ENCODE measurements around the gene TNS3. TPM values are rescaled to one million over a fixed set of nuclear protein-coding genes. Genes with fewer than 3 reads are reported as not detected.

TNS3 gene
- total RNA-seq, 5 donors from 2014 or later (not counting 1 experiment from before 2014, with no cell fraction given): 0.58 to 3.7 (median 2.0) TPM

DNA sequence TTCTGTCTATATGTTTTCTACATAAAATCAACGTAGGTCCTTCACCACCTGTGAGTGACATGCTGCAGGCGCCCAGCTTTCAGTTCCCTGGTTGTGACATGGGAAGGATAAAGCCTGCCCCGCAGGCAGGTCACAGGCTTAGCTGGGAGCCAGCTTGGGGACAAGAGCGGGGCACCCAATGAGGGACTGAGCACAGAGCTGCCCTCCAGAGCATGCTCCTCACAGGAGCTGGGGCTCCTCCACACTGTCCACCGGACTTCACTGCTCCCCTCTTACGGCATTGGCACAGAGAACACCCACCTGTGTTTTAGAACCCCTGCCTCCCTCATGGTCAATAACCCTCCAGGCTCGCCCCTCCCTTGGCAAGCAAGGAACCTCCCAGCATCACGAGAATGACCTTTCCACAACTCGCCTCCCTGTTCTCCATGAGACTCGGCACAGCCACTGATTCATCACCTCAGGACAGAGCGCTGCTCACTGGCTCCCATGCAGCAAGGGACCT, 187.1 kb downstream of the TNS3 start:
- Mint-ChIP-seq H3K9me3 (no peaks in the 10 kb centered on the region), H3K27ac (no peak overlapping the region), H3K36me3 (no peaks in the 10 kb centered on the region), H3K4me1 (no peaks in the 10 kb centered on the region), H3K4me3 (no peak overlapping the region), H3K27me3 (peaks cover 4 to 16% of the 10 kb centered on the region in 2 donors)
- no peaks in the 10 kb centered on the region for H3K36me3 ChIP-seq (ENCODE audit: control insufficient read depth in 2 of 2, extremely low read depth in 1 of 2, insufficient read depth in 1 of 2, low read length in 1 of 2)
- H3K27me3 ChIP-seq (replicated peaks in 1 of 2; ENCODE audit: control insufficient read depth in 2 of 2, extremely low read depth in 1 of 2, insufficient read depth in 2 of 2, low read length in 1 of 2): peaks cover 0 to 10% of the 10 kb centered on the region in 2 experiments
- DNase-seq (no peak), ATAC-seq (replicated peaks in 1 of 4) (no peak)
- WGBS (ENCODE audit: insufficient coverage): 85% methylated on average over 8 of the region's 11 CpGs
- no peaks in the 10 kb centered on the region for H3K4me1 ChIP-seq (ENCODE audit: control insufficient read depth in 1 of 2, extremely low read depth in 1 of 2, insufficient read depth in 2 of 2, low read length in 2 of 2)
- CTCF ChIA-PET: no interaction called here
- POLR2A ChIA-PET: no interaction called here
- no peak overlapping the region for H3K4me3 ChIP-seq (ENCODE audit: control insufficient read depth in 1 of 2, extremely low read depth in 1 of 2, low read length in 1 of 2)
- no peaks in the 10 kb centered on the region for H3K9me3 ChIP-seq
- no peak overlapping the region for H3K27ac ChIP-seq (ENCODE audit: low read length)

DNA sequence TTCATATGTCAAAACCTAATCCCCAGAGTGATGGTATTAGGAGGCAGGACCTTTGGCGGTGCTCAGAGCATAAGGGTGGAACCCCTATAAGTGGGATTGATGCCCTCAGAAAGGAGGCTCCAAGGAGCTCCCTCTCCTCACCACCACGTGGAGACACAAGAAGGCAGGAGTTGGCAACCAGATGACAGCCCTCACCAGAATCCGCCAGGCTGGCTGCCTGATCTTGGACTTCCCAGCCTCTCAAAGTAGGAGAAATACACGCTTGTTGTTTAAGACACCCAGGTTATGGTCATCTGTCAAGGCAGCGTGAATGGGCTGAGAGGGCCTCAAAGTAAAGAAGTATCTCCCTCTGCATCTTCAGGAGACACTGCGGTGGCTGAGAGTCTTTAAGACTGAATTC, 187.7 kb downstream of the TNS3 start:
- Mint-ChIP-seq H3K27ac (no peak overlapping the region), H3K27me3 (peaks cover 4 to 16% of the 10 kb centered on the region in 2 donors), H3K4me1 (no peaks in the 10 kb centered on the region), H3K9me3 (no peaks in the 10 kb centered on the region), H3K36me3 (no peaks in the 10 kb centered on the region), H3K4me3 (no peak overlapping the region)
- Histone ChIP-seq H3K36me3 (ENCODE audit: control insufficient read depth in 2 of 2, extremely low read depth in 1 of 2, insufficient read depth in 1 of 2, low read length in 1 of 2) (no peaks in the 10 kb centered on the region), H3K27me3 (replicated peaks in 1 of 2; ENCODE audit: control insufficient read depth in 2 of 2, extremely low read depth in 1 of 2, insufficient read depth in 2 of 2, low read length in 1 of 2) (peaks cover 0 to 10% of the 10 kb centered on the region in 2 experiments), H3K27ac (ENCODE audit: low read length) (no peak overlapping the region), H3K4me3 (ENCODE audit: control insufficient read depth in 1 of 2, extremely low read depth in 1 of 2, low read length in 1 of 2) (no peak overlapping the region), H3K9me3 (no peaks in the 10 kb centered on the region), H3K4me1 (ENCODE audit: control insufficient read depth in 1 of 2, extremely low read depth in 1 of 2, insufficient read depth in 2 of 2, low read length in 2 of 2) (no peaks in the 10 kb centered on the region)
- ChIA-PET CTCF (no interaction called here), POLR2A (no interaction called here)
- 85% methylated on average over 4 of the region's 6 CpGs for WGBS (ENCODE audit: insufficient coverage)
- no peak for ATAC-seq (replicated peaks in 1 of 4)
- no peak for DNase-seq

DNA sequence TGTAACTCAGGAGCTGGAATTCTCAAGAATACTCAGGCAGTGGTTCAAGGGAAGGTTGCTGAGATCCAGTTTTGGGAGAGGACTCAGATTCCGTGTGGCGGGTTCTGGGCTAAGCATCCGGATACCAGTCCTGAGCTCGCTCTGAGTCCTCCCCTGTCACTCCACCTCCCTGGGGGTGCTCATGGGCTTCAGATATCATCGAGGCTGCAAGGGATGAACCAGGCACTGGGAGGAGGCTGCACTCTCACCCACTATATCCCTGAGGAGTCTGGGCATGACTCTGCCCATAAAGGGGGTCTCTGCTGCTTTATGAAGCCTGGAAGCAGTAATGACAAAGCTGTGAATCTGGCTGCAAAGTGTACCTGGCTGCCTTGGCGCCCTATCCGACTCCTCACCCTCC, 188.5 kb downstream of the TNS3 start:
- WGBS (ENCODE audit: insufficient coverage): 74% methylated on average over 5 of the region's 7 CpGs
- Histone ChIP-seq H3K4me3 (ENCODE audit: control insufficient read depth in 1 of 2, extremely low read depth in 1 of 2, low read length in 1 of 2) (no peak overlapping the region), H3K27me3 (replicated peaks in 1 of 2; ENCODE audit: control insufficient read depth in 2 of 2, extremely low read depth in 1 of 2, insufficient read depth in 2 of 2, low read length in 1 of 2) (peaks cover 0 to 10% of the 10 kb centered on the region in 2 experiments), H3K27ac (ENCODE audit: low read length) (no peak overlapping the region), H3K9me3 (no peaks in the 10 kb centered on the region), H3K36me3 (ENCODE audit: control insufficient read depth in 2 of 2, extremely low read depth in 1 of 2, insufficient read depth in 1 of 2, low read length in 1 of 2) (no peaks in the 10 kb centered on the region), H3K4me1 (ENCODE audit: control insufficient read depth in 1 of 2, extremely low read depth in 1 of 2, insufficient read depth in 2 of 2, low read length in 2 of 2) (no peaks in the 10 kb centered on the region)
- Mint-ChIP-seq H3K27ac (no peak overlapping the region), H3K36me3 (no peaks in the 10 kb centered on the region), H3K4me1 (no peaks in the 10 kb centered on the region), H3K27me3 (peaks cover 4 to 16% of the 10 kb centered on the region in 2 donors), H3K9me3 (no peaks in the 10 kb centered on the region), H3K4me3 (no peak overlapping the region)
- CTCF ChIA-PET: no interaction called here
- ATAC-seq (replicated peaks in 1 of 4) (no peak), DNase-seq (no peak)
- POLR2A ChIA-PET: no interaction called here

DNA sequence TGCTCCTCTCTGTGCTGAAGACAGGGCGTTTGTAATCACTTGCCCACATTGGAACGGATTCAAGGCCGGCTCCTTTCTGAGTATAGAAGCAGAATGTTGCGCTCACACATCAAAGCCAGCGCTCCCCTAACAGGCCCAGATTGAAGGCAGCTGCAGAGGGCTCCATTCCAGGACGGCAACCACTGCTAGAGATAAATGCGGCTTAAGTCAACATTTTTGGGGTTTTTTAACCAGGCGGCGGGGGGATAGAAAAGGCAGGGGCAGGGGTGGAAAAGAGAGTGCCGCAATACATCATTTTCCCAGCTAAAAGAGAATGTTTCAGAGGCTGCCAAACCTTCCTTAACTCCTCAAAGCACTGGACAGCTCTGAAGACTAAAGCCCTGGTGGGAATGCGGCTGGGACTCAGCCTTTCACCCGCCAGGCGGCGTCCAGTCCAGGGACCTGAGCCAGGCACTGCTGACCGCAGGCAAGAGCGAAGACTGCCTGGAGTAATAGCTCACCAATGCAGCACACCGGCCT, 189.6 kb downstream of the TNS3 start:
- no peak overlapping the region for H3K27ac Mint-ChIP-seq
- DNase-seq: no peak
- H3K27me3 Mint-ChIP-seq: peaks cover 4 to 16% of the 10 kb centered on the region in 2 donors
- no peaks in the 10 kb centered on the region for H3K9me3 Mint-ChIP-seq
- ChIA-PET POLR2A (no interaction called here), CTCF (no interaction called here)
- no peaks in the 10 kb centered on the region for H3K9me3 ChIP-seq
- no peaks in the 10 kb centered on the region for H3K4me1 Mint-ChIP-seq
- no peak overlapping the region for H3K27ac ChIP-seq (ENCODE audit: low read length)
- no peak overlapping the region for H3K4me3 Mint-ChIP-seq
- no peak for ATAC-seq (replicated peaks in 1 of 4)
- 86% methylated on average over 6 of the region's 17 CpGs for WGBS (ENCODE audit: insufficient coverage)
- H3K4me3 ChIP-seq (ENCODE audit: control insufficient read depth in 1 of 2, extremely low read depth in 1 of 2, low read length in 1 of 2): no peak overlapping the region
- H3K4me1 ChIP-seq (ENCODE audit: control insufficient read depth in 1 of 2, extremely low read depth in 1 of 2, insufficient read depth in 2 of 2, low read length in 2 of 2): no peaks in the 10 kb centered on the region
- no peaks in the 10 kb centered on the region for H3K36me3 Mint-ChIP-seq
- H3K27me3 ChIP-seq (replicated peaks in 1 of 2; ENCODE audit: control insufficient read depth in 2 of 2, extremely low read depth in 1 of 2, insufficient read depth in 2 of 2, low read length in 1 of 2): peaks cover 0 to 10% of the 10 kb centered on the region in 2 experiments
- no peaks in the 10 kb centered on the region for H3K36me3 ChIP-seq (ENCODE audit: control insufficient read depth in 2 of 2, extremely low read depth in 1 of 2, insufficient read depth in 1 of 2, low read length in 1 of 2)

DNA sequence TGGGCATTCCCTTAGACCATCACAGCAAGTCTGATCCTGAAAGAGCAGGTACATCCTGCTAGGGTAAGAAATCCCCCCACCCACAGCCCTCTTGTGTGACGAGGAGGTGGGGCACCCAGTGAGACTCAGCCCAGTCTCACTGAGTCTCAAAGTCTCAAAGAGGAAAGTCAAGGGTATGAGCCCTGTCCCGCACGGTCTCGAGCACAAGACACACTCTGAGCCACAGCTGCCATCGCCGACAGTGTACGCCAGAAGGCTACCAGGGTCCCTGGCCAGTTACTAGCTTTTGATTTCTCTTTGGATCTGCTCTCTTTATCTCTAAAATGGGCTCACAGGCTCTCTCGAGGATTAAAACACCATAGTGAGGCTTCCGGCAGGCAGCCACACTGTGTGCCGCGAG, 190.2 kb downstream of the TNS3 start:
- no peaks in the 10 kb centered on the region for H3K36me3 ChIP-seq (ENCODE audit: control insufficient read depth in 2 of 2, extremely low read depth in 1 of 2, insufficient read depth in 1 of 2, low read length in 1 of 2)
- H3K4me3 ChIP-seq (ENCODE audit: control insufficient read depth in 1 of 2, extremely low read depth in 1 of 2, low read length in 1 of 2): no peak overlapping the region
- Mint-ChIP-seq H3K36me3 (no peaks in the 10 kb centered on the region), H3K9me3 (no peaks in the 10 kb centered on the region), H3K27ac (no peak overlapping the region), H3K27me3 (peaks cover 4 to 16% of the 10 kb centered on the region in 2 donors), H3K4me1 (no peaks in the 10 kb centered on the region), H3K4me3 (no peak overlapping the region)
- DNase-seq (no peak), ATAC-seq (replicated peaks in 1 of 4) (no peak)
- peaks cover 0 to 10% of the 10 kb centered on the region in 2 experiments for H3K27me3 ChIP-seq (replicated peaks in 1 of 2; ENCODE audit: control insufficient read depth in 2 of 2, extremely low read depth in 1 of 2, insufficient read depth in 2 of 2, low read length in 1 of 2)
- ChIA-PET CTCF (no interaction called here), POLR2A (no interaction called here)
- no peaks in the 10 kb centered on the region for H3K9me3 ChIP-seq
- WGBS (ENCODE audit: insufficient coverage): 79% methylated on average over 11 of the region's 11 CpGs
- H3K4me1 ChIP-seq (ENCODE audit: control insufficient read depth in 1 of 2, extremely low read depth in 1 of 2, insufficient read depth in 2 of 2, low read length in 2 of 2): no peaks in the 10 kb centered on the region
- H3K27ac ChIP-seq (ENCODE audit: low read length): no peak overlapping the region

DNA sequence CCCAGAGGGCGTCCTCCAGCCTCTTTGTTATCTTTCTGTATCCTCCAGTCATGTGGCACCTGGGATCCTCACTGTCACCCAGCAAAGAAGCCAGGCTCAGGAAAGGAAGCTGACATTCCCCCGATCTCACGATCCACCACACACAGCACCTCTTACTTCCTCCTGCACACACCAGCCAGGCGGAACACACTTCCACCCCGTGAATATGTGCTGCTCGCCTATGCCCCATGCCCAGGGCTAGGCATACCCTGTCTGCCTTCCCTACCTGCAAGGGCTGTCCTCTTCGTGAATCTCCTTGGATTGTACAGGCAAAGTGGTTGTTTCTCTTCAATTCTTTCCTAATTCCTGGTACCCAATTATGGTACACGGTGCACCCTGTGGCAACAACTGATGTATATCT, 191.0 kb downstream of the TNS3 start:
- Histone ChIP-seq H3K27ac (ENCODE audit: low read length) (no peak overlapping the region), H3K4me3 (ENCODE audit: control insufficient read depth in 1 of 2, extremely low read depth in 1 of 2, low read length in 1 of 2) (no peak overlapping the region), H3K9me3 (no peaks in the 10 kb centered on the region), H3K4me1 (ENCODE audit: control insufficient read depth in 1 of 2, extremely low read depth in 1 of 2, insufficient read depth in 2 of 2, low read length in 2 of 2) (no peaks in the 10 kb centered on the region), H3K36me3 (ENCODE audit: control insufficient read depth in 2 of 2, extremely low read depth in 1 of 2, insufficient read depth in 1 of 2, low read length in 1 of 2) (no peaks in the 10 kb centered on the region), H3K27me3 (replicated peaks in 1 of 2; ENCODE audit: control insufficient read depth in 2 of 2, extremely low read depth in 1 of 2, insufficient read depth in 2 of 2, low read length in 1 of 2) (peaks cover 0 to 13% of the 10 kb centered on the region in 2 experiments)
- ChIA-PET CTCF (no interaction called here), POLR2A (no interaction called here)
- Mint-ChIP-seq H3K4me3 (no peak overlapping the region), H3K27ac (no peak overlapping the region), H3K36me3 (no peaks in the 10 kb centered on the region), H3K4me1 (no peaks in the 10 kb centered on the region), H3K27me3 (peaks cover 4 to 13% of the 10 kb centered on the region in 2 donors), H3K9me3 (no peaks in the 10 kb centered on the region)
- WGBS (ENCODE audit: insufficient coverage): 88% methylated on average over 7 of the region's 8 CpGs
- ATAC-seq (replicated peaks in 1 of 4) (no peak), DNase-seq (no peak)
